NCI-H1930 (cell line): ENCODE measurements around the gene KNSTRN.
A peak's percentile ranks its signal among the peaks of the same experiment; 100 is the strongest.

ENCODE experiments used
- DNase-seq, 2 experiments: peaks; one replicate each; lab custom pipeline; 2025; lab: John Stamatoyannopoulos, UW

The KNSTRN gene

DNA sequence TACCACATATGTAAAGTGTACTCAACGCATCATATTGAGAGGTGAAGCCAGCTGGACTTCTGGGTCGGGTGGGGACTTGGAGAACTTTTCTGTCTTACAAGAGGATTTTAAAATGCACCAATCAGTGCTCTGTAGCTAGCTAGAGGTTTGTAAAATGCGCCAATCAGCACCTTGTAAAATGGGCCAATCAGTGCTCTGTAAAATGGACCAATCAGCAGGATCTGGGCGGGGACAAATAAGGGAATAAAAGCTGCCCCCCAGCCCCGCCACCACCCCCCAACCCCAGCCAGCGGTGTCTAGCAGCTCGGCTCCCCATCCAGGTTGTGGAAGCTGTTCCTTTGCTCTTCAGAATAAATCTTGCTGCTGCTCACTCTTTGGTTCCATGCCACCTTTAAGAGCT lies 16.8 kb downstream of the KNSTRN start:
- DNase-seq, result no peak

DNA sequence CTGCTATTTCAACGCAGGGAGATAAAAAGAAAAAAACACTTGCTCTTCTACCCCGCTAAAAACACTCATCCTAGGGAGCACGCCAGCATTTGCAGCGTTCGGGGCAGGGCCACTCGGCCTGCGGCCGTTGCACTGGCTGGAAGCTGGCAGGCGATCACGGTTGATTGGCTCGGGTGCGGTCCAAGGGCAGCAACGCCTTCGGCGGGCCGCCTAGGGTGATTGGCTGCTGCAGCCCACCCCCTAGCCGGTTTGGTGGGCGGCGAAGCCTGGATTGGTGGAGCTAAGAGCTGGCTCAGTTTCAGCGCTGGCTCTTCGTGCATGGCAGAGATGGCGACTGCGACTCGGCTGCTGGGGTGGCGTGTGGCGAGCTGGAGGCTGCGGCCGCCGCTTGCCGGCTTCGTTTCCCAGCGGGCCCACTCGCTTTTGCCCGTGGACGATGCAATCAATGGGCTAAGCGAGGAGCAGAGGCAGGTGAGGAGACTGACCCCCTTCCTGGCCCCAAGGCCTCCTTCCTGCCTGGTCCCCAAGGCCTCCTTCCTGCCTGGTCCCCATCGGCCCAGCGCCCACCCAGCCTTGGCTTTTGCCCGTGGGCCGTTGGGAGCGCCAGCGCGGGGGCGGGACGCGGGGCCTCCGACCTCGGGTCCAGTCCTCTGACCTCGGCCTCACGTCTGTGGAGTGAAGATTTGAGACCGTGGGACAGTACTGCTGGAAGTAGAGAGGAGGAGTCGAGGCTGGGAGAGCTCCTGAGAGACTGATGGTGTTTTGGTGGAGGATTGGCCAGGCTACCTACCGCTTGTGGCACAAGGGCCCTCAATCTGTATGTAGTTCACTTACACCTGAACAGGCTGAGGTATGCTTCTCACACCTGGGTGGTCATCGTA lies 23.2 kb downstream of the KNSTRN start, which contains the start of gene IVD:
IVD (plus strand) TSS at position 295 of the 881 bp plus-strand sequence; CDS start at position 328, 33 bp downstream.
- peak; percentile 73 to 82 for DNase-seq

DNA sequence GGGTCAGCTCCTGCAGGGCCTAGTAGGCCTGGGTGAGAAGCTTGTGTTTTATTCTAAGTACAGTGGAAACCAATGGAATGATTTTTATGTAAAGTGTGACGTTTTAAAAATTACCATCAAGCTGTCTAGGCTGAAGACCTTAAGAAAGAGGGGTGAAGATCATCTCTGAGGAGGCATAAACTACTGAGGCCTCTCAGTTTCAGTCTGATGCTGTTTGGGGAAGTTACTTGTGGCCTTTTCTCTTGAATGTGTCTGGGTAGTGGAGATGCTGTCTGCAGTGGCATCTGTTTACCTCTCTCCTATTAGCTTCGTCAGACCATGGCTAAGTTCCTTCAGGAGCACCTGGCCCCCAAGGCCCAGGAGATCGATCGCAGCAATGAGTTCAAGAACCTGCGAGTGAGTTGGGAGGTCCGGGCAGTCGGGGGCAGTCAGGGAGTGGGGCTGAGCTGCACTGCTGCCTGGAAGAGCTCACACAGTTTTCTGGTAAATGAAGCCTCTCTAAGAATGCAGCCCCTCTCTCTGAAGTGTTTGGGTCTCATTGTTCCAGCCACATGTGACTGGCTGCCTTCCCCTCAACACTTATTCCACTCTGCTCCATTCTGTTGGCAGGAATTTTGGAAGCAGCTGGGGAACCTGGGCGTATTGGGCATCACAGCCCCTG lies 24.9 kb downstream of the KNSTRN start:
- no peak for DNase-seq

DNA sequence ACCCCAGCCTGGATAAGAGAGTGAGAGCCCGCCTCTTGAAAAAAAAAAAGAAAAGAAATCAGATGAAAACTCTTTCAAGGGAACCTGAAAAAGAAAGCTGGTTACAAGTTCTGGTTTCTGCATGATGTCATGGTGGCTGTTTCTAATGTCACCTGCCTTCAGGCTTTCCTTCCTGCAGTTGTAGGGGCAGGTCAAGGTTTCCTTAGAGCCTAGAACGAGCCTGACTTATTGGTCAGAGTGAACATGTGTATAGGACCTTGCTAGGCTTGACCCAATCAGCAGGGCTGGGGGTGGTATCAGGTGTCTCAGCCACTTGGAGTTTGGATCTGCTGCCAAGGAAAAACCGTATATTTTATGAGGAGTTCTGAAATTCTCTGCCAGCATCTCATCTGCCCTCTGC lies 26.8 kb downstream of the KNSTRN start:
- no peak for DNase-seq

DNA sequence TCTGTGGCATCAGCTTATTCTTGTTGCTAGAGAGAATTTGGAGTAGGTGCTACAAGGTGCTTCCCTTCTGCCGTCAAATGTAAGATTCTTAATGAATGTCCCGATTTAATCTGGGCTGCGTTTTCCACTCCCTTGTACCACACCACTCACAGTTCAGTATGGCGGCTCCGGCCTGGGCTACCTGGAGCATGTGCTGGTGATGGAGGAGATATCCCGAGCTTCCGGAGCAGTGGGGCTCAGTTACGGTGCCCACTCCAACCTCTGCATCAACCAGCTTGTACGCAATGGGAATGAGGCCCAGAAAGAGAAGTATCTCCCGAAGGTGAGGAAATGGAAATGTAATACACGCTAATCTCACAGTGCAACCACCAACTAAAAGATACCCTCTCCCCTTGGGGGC lies 28.0 kb downstream of the KNSTRN start:
- no peak for DNase-seq

DNA sequence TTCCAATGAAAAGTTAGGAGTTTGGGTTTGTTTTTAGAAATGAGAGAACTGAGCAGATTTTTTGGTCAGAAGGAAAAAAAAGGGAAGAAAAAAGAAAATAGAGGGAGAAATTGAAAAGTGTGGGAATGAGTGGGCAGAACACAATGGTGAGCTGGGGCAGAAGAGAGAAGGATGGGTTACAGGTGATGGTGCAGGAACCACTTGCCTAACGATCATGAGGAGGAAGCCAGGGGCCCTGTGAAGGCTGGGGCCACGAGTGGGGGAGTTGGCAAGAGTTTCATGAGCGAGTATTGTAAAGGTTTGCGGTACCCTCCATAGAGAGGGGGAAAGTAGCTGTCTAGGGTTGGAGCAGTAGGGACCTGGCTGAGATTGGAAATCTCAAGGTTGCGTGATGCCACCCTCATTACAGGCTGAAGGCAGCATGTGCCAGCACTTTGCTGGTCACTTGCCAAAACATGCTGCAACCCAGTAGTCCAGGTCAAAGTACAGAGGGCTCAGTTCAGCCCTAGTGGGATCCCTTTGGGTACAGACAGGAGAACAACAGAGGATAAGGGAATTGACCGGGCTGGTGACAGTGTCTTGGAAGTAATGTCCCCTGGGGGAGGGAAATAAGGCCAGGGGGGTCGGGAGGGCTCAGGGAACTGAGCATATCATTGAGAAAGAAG lies 29.7 kb downstream of the KNSTRN start:
- DNase-seq, result no peak

DNA sequence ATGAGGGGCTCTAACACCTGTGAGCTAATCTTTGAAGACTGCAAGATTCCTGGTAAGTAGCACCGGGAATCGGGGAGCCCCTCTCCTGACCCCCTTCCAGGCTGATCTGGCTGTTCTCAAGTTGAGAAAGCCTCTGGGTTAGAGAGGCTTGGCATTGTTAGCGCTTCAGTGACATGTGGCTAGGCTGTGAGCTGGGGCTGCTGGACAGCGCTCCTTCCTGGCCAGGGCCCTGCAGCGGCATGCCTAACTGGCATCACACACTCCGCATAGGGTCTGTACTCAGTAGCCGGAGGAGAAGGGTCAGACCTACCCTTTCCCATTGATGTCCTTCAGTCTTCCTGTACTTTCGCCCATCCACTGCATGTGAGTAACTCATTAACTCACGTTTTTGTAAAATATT lies 30.5 kb downstream of the KNSTRN start:
- no peak for DNase-seq

DNA sequence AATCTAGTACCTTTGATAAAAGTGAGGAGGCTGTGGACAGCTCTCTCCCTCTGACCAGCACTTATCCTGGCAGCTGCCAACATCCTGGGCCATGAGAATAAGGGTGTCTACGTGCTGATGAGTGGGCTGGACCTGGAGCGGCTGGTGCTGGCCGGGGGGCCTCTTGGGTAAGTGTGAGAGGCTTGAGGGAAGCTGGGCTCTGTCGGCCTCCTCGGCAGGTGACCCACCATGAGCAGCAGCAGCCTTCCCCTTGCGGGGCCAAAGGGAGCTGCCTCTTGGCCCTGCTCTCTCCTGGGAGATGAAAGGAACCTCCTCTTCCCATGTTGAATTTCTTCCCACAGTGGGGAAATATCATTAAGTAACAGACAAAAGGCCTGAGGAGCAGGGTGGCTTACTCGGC lies 32.3 kb downstream of the KNSTRN start:
- DNase-seq, result no peak

DNA sequence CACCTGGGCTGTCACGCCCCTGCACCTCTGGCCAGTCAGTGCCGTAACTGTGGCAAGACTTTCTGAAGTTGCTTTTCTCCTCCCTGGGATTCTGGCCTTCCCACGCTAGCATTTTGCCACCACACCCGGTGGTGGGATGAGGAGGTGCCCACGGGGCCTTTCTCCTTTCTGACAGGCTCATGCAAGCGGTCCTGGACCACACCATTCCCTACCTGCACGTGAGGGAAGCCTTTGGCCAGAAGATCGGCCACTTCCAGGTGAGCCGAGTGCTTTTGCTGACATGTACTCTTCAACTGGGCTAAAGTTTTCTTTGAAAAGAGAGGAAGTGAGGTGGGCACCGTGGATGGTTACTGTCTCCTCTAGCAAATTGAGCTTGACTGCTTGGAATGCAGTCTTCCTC lies 32.7 kb downstream of the KNSTRN start:
- no peak for DNase-seq

DNA sequence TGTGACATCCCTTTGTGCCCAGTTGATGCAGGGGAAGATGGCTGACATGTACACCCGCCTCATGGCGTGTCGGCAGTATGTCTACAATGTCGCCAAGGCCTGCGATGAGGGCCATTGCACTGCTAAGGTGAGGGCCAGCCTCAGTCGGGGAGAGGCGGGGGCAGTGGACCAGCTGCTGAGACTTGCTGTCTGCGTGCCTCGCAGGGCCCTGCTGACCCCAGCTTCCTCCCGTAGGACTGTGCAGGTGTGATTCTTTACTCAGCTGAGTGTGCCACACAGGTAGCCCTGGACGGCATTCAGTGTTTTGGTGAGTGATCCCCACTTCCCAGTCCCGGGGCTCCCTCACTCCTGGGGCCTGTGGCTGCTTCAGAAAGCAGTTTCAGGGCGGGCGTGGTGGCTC lies 33.5 kb downstream of the KNSTRN start:
- no peak for DNase-seq

DNA sequence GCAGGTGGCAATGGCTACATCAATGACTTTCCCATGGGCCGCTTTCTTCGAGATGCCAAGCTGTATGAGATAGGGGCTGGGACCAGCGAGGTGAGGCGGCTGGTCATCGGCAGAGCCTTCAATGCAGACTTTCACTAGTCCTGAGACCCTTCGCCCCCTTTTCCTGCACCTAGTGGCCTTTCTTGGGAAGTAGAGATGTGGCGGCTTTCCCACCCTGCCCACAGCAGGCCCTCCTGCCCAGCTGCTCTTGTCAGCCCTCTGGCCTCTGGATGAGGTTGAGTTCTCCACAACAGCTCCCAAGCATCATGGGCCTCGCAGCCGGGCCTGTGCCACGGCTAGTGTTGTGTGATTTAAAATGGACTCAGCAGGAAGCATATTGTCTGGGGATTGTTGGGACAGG lies 35.6 kb downstream of the KNSTRN start:
- DNase-seq, result no peak

DNA sequence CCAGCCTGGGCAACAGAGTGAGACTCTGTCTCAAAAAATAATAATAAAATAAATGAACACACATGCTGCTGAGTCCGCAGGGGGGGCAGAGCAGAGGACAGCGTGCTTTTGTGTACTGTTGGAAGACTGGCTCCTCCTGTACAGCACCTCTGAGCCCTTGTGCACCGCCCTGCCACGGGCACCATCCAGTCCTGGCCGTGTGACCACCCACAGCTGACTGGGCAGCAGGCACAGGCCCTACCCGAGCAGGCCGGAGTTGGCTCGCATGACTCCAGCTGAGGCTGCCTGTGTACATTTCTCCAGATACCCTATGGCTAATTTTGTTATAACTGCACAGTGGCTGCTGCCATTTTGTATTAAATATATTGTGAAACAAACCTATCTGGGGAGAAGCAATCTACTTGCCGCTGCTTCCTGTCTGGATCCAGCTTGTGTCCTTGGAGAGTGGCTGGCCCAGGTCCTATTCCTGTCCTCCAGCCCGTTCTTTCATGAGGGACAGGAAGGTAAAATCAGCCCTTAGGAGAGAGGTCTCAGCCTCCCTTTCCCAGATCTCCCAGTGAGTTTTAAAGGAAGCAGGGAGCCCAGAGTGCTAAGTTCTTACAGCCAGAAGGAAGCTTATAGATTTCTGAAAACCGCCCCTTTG lies 37.7 kb downstream of the KNSTRN start:
- no peak for DNase-seq

DNA sequence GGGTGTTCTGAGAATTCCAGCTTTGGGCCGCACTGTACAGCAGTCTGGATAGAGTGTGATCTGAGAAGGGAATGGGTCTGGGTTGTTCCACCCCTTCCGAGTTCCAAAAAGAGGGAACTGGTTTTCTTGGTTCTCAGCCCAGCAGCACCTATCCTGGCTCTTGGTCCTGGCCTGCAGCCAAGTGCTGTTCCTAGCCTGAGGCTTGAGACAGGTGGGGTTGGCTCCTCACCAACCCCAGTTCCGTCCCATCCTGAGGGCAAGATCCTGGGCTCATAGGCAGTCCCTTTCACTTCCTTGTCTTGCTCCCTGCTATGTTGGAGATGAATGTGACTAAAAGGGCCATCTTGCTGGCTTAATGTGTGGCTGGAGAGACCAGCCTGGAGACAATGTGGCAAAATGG lies 38.3 kb downstream of the KNSTRN start:
- no peak for DNase-seq

DNA sequence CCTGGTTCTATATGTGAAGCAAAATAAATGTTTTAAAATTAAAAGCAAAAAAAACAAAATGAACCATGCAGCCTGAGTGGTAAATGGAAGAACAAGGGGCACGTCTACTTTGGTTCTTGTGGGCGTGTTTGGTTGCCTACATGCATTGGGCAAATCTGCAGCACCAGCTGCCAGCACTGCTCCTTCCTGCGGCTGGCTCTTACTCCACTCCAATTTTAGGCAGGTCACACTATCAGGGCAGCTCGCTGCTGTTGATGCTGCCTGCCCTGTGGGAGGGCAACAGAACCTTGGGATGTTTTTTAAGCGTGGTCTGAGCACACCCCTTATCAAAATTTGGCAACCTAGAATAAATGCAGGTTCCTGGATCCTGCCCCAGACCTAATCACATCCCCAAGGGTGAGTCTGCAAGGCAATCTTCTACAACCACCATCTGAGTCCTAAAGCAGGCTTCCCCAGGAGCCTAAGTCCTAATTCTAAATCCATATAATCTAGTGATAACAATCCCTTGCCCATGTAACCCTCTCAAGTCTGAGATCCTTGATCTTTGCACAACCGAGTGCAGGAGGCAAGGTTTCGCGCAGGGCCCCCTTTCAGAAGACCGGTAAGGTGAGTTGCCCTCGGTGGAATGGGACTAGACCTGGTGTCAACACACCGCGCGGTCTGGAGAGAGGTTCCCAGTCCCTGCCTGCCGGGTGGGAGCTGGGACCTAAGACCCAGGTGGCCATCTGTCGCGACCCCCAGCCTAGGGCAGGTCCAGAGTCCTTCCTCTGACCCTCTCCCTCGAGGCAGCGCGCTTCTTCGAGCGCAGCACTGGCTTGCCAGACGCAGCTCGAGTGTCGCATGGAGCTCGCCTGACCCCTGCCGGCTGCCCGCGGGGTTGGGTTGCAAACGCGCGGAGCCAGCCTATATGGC lies 39.0 kb downstream of the KNSTRN start:
- peak in 1 of 2 experiments; percentile 64 for DNase-seq

DNA sequence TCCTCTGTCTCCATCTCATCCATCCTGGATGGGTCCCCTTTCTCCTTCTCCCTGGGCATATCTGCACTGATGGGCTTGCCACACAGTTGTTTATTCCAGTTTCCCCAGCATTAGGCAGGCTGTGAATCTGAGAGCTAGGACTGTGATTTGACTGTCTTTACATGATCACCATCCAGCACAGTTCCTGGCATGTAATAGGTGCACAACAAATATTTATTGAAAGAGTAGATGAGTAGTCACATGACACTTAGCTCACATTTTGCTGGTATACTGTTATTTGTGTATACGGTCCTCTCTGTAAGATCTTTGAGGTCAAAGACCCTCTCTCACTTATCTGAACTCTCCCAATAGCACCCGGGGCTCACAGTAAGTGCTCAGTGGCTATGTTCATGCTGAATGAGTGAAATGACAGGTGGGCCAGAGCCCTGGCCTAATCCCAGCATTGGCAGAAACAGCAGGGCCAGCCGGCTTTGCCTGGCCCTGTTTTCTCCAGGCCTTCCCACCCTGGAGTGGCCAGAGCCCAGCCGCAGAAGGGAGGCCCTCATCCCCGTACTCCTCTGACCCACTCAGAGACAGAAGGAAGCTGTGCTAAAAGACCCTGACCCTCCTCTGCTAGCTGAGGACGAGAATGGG lies 42.1 kb downstream of the KNSTRN start:
- DNase-seq, result no peak

DNA sequence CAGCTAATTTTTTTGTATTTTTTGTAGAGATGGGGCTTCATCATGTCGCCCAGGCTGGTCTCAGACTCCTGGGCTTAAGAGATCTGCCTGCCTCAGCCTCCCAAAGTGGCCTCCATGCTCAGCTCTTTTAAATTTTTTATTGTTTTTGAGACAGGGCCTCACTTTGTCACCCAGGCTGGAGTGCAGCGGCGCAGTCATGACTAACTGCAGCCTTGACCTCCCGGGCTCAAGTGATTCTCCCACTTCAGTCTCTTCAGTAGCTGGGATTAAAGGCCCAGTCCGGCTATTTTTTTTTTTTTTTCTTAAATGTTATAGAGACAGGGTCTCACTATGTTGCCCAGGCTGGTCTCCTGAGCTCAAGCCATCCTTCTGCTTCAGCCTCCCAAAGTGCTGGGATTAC lies 43.2 kb downstream of the KNSTRN start:
- DNase-seq, result no peak

DNA sequence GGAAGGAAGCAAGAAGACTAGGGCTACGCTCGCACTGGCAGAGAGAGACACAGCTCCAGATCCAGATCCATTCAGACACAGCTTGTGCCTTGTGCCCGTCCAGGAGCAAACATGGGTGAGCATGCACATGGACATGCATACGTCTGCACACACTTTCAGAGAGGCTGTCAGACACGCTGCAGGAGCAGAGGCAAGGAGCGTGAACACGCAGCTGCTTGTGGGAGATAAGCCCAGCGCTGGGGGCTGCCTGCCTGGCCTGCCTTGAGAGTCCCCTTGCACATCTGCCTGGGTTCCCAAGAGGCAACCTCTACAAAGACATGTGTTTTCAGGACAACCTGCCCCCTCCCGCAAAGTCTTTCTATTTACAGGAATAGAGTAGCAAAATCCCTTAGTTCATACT lies 44.7 kb downstream of the KNSTRN start:
- DNase-seq, result no peak

DNA sequence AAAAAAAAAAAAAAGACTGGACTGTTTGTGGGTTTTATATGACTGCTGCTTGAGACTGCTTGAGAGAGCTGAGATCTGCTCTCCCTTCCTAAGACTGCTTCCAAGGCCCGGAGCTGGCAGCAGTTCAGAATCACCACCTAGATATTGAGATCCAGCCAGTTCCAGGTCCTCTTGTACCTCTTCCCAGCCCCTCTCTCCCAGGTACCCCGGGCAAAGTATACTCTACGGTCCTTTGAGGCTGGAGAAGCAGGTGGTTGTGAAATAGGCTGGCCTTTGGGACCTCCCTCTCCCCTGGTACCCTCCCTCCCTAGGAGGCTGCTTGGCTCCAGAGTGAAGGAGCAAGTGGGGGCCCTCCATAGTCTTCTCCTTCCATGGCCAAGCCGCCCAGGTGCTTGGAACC lies 45.7 kb downstream of the KNSTRN start:
- DNase-seq, result no peak

DNA sequence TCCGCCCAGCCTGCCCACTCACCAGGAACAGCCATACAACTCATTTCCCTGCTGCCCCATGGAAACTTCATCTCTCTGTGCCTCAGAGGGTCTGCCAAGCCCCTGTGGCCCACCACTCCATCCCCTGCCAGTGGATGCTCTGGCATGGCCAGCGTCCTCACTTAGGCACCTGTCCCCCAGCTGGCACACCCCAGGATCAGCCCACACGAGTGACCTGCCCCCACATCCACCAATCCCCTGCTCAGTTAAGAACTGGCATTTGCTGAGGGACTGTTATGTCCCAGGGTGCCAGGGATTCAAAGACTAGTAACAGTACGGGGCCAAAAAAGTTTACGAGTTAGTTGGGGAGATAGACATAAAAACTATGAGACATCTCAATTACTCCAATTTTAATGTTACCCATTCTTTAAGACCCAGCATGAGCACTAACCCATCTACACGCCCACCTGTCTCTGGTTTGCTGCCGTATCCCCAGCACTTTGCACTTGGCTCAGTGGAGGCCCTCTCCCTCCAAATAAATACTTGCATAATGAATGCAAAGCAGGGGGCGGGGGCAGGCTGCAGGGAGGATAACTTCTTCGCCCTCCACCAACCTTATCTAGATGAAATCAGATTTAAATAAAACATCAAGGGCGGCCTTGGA lies 46.7 kb downstream of the KNSTRN start:
- no peak for DNase-seq

DNA sequence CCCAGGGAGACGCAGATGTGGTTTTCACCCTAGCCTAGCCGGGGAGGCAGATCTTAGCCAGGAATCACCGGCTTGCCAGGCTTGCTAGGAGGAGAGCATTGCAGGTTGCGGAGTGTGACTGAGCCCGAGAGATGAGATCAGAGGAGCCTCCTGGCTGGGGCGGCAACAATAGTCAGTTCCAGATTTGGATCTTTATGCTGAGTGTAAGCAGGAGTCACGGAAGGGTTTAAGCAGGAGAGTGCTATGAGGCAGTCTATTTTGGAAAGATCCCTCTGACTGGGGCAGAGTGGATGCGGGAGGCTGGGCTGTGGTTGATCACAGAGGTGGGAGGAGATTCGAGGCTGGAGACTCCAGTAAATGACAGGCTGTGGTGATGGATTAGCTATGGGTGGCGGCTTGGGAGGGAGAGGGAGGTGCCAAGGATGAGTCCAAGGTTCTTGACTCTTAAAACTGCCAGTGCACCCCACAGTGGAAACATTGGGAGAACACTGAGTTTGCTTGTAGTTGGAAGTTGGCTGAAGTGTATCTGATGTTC lies 47.8 kb downstream of the KNSTRN start:
- DNase-seq, result no peak
